Stimulated activated CD8-positive, alpha-beta memory T cell treated with anti-CD3 and anti-CD28 coated beads, Interleukin-12 subunit alpha, Interleukin-12 subunit beta, amount 100 ng/mL, for 1 hour (primary cell): ENCODE measurements around the gene HELB.
"Not testable (repeated sequence)": the region's sequence is repeated elsewhere in the genome, so short reads cannot be mapped to it uniquely, and the experiment has no call there.

ENCODE experiments used
- DNase-seq: peaks from one replicate; pipeline ENCODE4 v3.0.0-alpha.2; 2020; ENCODE audit warnings: low read depth

HELB gene

GRCh38 chr12:66303316-66303804 lies 1.1 kb downstream of the HELB start:
- not testable (repeated sequence) for DNase-seq

- no peak for DNase-seq
Observed at GRCh38 chr12:66304296-66304900, 2.1 kb downstream of the HELB start.

DNA sequence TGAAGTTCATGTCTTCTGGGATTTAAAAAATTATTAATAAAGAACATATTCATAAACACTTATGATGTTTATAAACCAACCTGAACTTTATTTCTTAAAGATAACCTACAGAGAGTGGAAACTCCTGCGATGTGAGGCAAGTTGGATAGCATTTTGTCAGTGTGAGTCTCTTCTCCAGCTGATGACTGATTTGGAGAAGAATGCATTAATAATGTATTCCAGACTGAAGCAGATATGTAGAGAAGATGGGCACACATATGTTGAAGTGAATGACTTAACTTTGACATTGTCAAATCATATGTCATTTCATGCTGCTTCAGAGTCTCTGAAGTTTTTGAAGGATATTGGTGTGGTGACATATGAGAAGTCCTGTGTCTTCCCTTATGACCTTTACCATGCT lies 7.3 kb downstream of the HELB start:
- no peak for DNase-seq

GRCh38 chr12:66312189-66312588 lies 9.9 kb downstream of the HELB start:
- no peak for DNase-seq

- no peak for DNase-seq
Observed at GRCh38 chr12:66314278-66314677, 12.0 kb downstream of the HELB start.

DNA sequence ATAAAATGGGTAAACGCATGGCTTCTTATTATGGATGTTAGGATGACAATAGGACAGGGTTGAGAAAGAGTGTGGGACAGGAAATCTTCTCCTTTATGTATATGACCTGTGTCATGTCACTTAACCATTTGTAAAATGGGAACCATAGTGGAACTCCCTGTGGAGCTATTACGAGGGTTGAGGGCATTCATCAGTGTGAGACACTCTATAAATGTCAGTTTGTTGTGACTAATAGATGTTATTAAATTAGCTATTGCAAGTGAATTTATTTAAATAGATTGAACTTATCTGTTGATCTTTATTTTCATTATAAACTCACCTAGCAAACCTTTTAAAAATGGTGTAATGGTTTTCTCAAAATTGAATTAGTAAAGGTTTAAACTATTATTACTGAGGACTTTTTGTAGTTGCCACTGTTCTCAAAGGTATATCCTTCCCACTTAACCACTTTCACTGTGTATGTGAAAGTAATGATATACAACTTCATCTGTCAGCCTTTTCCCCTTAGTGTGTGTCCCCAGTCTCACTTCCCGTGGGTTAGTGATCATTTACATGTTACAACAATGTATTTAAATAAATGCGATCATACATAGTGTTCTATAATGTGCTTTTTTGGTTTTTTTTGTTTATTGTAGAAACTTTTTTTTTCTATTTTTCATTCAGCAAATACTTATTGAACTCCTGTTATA lies 17.1 kb downstream of the HELB start:
- no peak for DNase-seq

GRCh38 chr12:66320996-66321395 lies 18.7 kb downstream of the HELB start:
- no peak for DNase-seq

DNA sequence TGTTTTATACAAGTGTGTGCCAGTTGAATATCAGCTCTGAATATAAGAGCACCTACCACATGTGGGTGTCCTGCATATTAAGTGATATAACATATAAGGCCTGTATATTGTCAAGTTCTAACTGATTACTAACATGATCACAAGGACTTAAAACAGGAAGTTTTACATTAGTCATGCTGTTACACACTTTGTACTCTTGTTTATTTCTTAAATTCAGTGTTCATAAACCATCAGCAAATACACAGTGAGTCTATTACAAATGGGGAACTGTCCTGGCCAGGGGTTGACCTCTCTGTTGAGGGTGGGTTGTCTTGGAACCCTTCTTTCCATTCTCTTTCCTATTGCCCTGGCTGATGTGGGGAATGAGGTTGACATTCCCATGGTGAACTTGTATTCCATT lies 19.1 kb downstream of the HELB start:
- no peak for DNase-seq

- no peak for DNase-seq
Observed at GRCh38 chr12:66323017-66323416, 20.7 kb downstream of the HELB start.

GRCh38 chr12:66329941-66330340 lies 27.6 kb downstream of the HELB start:
- no peak for DNase-seq

DNA sequence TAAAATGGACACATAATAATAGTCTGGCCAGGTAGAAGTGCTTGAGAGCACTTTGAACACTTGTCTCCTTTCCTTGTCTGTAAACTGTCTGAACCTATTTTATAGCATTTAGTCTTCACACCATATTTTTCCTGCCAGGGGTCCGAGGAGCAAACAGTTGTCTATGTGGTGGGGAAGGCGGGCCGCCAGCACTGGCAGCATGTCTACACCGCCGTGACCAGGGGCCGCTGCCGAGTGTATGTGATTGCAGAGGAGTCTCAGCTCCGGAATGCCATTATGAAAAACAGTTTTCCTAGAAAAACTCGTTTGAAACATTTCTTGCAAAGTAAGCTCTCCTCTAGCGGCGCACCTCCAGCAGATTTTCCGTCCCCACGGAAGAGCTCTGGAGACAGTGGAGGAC lies 28.7 kb downstream of the HELB start:
- no peak for DNase-seq

- no peak for DNase-seq
Observed at GRCh38 chr12:66331814-66332213, 29.5 kb downstream of the HELB start.

GRCh38 chr12:66335746-66336145 lies 33.5 kb downstream of the HELB start:
- DNase-seq: no peak

GRCh38 chr12:66337381-66338010 lies 35.2 kb downstream of the HELB start:
- DNase-seq: no peak

GRCh38 chr12:66340131-66340530 lies 37.8 kb downstream of the HELB start:
- no peak for DNase-seq

GRCh38 chr12:66341126-66341525 lies 38.8 kb downstream of the HELB start:
- no peak for DNase-seq

DNA sequence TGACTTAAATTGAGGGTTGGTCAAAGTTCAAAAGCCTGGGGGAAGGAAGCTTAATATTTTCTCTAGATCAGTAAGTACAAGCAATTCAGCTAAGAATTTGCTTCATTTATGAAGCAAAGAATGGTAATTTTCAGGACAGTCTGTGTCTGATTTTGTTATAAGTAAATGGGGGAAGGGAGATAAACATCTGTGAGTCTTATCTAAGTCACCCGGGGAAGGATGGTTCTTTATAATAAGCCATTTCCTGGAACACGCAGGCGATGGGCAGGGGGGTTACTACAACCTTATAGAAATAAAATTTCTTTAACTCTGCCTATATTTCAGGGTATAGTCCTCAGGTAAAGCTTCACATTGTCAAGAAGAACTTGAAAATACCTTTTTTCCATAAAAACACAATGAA lies 42.9 kb downstream of the HELB start:
- no peak for DNase-seq

- DNase-seq: no peak
Observed at GRCh38 chr12:66345956-66346355, 43.7 kb downstream of the HELB start.

DNA sequence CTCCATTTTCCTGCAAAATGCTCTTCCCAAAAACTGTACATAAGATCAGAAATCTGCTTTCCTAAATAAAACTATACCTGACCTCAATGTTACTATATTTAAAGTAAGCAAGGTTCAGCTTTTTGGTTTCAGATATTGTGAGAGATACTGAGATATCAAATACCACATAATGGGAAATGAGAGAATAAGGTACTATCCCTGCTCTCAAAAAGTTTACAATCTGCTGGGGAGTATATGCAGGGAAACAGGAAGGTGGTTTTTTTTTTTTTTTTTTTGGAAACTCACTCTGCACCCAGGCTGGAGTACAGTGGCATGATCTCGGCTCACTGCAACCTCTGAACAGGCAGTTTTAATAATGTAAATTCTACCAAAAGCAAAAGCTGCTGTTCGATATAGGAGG lies 49.0 kb downstream of the HELB start:
- DNase-seq: no peak

DNA sequence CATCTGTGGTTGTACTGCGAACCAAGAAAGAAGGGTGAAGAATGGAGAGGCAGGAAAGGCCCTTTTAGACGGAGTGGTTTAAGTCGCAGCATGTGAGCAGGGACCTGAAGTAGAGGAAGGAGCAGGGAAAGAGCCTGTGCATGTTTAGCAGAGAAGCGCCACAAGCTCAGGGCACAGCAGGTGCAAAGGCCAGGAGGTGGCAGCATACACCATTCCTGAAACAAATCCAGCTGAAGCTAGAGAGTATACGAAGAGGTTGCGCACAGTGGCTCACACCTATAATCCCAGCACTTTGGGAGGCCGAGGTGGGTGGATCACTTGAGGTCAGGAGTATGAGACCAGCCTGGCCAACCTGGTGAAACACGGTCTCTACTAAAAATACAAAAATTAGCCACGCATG lies 49.9 kb downstream of the HELB start:
- no peak for DNase-seq

GRCh38 chr12:66352899-66353298 lies 50.6 kb downstream of the HELB start:
- DNase-seq: no peak

GRCh38 chr12:66354291-66354690 lies 52.0 kb downstream of the HELB start:
- DNase-seq: no peak

DNA sequence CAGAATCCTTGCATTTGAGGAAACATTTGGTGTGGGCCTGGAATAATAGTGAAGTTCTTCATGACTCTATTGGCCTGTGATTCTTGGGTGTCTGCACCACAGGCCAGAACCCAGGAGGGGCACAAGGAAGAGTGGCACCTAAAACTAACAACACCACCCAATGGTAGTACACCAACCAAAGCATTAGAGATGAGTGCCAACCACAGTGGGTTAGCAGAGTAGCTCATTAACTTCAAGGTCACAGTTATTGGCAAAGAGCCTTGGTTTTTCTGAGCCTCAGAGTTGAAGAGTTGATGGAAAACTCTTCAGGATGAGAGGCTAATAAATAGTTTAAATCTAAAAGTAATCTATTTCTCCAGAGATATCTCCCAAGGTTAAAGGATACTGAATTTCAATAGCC lies 57.0 kb downstream of the HELB start:
- no peak for DNase-seq

DNA sequence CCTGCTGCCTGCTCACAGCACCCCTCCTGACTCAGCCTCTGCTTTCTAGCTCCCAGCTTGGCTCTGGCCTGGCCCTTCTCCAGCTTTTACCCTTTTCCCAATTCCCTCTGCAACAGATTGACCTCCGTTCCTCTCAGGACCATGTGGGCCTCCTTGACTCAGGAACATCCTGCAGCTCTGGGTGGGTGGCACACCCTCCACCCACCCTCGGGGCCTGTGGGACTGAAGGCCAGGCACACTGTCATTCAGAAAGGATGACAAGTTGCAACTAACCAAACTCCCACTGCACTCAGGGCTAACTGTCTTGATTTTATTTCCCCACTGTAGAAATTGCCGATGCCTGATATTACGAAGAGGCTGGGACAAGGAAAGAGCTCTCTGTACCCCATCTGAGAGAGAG lies 59.4 kb downstream of the HELB start:
- DNase-seq: no peak
